Activated CD4-positive, alpha-beta T cell treated with anti-CD3 and anti-CD28 coated beads for 24 hours (primary cell): ENCODE results near the gene MYO10.

Experiments used
- DNase-seq, 2 donors: peaks; one replicate each; pipeline ENCODE4 v3.0.0-alpha.2; 2020; ENCODE audit warnings: low read depth in 2 of 2

MYO10 gene

DNA sequence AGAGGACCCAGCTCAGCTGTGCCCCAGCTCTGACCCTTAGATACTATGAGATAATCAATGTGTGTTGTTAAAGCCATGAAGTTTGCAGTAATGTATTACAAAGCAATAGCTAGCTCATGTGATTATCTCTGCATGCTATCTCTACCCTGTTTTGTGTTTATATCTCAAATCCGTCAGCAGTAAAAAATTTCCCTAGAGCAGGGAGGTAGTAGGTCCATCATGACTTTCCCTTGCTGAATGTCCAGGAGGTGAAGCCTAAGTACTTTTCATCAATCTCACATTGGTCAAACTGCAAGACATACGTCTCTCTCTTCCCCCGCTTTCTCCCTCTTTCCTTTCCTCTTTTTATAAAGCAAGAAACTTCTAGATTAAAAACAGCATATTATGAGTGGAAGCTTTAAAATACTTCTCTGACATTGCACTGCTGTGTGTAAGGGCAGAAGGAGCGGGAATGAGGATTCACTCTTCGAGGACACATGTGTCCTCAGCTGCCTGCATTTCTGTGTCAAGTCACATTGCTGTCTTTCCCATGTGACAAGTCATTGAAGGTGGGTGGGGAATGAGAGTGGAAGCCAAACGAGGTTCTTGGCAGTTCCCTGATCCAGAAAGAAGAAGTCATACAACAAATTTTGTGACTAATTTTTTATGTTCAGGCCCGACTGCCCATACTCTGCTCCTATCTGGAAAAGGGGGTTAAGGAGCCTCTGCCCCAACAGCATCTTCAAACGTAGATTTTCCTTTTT is 226.2 kb downstream of the MYO10 start:
- no peak for DNase-seq

DNA sequence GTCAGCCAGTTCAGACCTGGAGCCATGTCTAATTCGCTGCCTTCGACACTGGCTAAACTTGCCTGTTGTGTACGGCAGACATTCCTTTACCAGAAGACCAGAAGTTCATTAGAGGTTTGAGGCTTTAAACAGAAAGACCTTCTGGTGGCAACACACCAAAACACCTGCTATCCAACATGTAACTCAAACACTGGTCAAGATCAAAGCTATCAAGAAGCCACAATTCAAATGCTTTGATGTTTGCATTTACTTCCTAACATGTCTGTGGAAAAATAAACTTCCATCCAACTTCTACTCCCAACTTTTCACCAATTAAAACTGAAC is 228.3 kb downstream of the MYO10 start:
- no peak for DNase-seq

DNA sequence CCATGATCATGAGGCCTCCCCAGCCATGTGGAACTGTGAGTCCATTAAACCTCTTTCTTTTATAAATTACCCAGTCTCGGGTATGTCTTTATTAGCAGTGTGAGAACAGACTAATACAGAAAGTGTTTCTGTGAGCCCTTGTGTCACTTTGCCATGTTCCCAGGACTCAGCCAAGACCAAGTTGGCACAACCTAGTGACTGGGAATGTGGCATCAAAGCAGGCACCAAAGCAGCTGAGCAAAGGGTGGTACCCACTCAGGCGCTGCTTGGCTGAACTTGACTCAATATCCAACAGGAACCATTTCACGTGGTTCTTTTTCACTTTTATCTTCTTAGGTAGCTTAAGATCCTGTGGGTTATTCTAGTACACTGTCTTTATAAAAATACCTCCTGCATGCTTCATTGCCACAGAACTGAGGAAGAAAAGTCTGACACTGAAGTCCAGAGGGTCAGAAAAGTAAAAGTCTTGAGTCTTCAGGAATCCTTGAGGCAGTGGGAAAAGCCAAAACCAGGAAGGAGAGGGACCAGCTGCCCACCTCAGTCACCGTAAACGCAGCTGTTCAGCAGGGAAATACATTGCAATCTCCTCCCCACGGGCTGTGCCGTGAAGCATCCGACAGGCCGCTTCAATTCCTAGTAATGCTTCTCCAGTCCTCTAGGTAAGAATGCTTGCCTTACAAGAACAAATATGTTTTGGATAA is 228.8 kb downstream of the MYO10 start:
- DNase-seq: no peak

DNA sequence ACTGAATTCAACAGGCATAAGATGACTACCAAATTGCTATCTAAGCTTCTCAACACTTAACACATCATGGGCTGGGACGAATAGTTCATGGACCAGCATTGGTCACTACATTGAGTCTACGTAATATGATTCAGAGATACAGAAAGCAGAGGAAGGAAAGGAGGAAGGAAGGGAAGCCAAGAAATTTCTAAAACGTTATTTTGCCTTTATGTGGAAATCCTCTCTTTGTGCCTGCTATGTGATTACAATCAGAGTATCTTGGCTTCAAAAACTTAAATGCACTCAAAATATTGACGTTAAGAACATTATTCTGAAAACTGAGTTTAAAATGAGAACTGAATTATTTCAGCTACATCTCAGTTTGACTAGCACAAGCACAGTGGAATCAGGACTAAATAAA is 231.1 kb downstream of the MYO10 start:
- DNase-seq: no peak

DNA sequence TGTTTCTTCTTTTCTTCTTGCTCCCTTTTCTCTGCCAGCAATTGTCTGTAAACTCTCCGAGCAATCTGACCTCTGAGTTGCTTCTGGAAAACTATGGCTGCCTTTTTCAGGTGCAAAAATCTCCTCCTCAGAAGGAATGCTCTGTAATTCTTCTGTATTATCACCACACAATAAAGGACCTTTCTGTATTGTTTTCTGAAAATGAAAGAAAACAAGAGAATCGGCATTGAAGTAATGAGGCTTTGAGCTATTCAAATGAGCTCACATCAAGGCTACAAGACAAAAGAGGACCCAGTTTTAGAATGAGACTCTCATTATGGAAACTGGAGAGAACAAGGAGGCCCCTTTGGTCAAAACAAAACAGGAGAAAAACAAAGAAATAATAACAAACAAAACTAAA is 233.1 kb downstream of the MYO10 start:
- no peak for DNase-seq

DNA sequence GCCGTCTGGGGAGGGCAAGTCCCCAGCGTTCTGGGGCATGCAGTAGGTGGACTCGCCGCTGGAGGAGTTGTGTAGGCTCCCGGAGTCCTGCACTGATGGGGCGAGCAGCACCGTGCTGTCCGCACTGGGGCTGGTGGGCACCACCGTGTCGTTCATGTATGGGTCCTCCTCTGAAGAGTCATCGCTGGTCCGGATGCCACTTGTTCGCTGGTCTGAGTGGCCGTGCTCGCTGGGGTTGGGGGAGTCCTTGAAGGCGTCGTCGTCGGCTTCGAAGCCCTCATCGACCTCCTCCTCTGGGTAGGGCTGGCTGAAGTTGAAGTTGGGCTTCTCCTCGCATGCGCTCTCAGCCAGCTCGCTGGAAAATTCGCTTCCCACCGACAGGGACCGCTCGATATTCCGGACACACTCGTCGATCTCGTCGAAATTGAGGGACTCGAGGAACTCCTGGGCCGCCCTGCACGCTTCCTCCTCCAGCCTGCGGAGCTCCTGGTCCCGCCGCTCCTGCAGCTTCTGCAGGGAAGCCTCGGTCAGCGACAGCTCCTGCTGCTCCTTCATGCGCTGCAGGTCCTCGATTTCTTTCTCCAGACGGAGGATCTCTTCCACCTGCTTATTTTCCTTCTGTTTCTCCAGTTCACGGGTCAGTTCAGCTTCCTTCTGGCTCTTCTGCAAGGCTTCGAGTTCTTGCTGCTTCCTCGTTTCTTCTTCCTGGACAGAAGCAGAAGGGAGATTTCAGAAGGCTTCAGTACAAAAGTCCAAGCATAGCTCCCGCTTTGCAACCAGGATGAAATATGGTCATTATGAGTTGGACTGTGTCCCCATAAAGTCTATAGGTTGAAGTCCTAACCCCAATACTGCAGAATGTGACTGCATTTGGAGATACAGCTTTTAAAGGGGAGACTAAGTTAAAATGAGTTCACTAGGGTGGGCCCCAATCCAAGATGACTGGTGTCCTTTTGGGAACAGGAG is 234.7 kb downstream of the MYO10 start:
- no peak for DNase-seq

DNA sequence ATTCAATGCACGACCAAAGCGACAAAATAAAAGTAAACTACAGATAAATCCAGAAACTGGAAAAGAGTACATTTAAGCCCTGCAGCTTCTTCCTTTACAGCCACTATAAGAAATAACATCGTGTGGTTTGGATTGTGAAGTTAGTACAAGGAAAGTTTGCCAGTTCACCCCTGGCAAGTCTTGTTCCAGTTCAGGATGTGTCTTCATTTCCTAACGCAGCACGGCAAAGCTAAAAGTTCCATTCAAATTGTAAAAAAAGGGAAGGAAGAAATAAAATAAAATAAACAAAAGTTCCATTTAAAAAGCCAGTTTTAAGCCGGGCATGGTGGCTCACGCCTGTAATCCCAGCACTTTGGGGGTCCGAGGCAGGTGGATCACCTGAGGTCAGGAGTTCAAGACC is 236.0 kb downstream of the MYO10 start:
- no peak for DNase-seq

DNA sequence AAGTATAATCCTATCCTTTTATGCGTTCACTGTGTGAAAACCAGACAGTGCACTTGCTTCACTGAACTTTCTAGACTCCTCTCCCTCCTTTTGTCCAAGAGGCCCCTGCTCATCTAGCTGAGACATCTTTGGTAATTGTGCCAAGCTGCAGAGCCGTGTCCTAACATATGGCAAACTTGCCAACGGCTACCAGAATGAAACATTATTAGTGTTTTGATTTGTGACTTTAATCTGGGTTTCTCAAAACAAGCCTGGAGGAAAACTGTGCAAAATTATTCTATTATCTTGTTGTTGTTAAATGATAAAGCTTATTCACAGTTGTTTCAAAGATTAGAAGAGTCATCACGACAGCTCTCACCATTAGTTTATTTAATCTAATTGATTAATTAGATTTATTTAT is 240.3 kb downstream of the MYO10 start:
- no peak for DNase-seq

DNA sequence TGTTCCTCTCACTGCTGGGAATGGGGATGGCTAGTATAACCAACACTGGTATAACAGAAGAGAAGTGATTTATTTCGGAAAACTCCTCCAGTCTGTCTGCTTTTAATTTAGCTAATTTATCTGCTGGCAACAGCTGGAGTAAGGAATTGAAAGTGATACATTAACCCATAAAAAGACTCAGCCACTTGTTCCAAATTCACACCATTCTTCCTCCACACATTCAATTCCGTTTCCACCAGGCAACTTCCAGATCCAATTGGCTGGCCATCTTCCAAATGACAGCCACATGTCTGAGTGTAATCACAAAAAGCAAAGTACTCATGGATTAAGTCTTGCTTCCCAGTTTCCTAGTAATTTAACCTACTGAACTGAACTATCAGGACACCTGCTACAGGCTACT is 242.2 kb downstream of the MYO10 start:
- DNase-seq: no peak

DNA sequence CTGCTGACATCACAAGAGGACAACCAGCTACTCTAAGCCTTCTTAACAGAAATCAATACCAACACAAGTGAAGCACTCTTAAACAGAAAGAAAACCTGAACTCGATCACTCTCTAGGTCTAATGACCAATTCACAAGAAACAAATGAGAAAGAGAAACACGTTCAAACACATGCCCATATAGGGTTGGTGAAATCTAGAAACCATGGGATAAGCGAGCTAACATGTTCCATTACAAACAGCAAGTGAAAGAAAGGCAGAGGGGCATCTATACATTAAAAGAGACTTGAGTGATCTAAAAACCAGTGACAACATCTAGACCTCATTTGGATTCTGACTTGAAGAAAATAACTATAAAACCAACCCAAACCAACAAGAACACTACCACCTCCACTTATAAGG is 244.4 kb downstream of the MYO10 start:
- DNase-seq: no peak

DNA sequence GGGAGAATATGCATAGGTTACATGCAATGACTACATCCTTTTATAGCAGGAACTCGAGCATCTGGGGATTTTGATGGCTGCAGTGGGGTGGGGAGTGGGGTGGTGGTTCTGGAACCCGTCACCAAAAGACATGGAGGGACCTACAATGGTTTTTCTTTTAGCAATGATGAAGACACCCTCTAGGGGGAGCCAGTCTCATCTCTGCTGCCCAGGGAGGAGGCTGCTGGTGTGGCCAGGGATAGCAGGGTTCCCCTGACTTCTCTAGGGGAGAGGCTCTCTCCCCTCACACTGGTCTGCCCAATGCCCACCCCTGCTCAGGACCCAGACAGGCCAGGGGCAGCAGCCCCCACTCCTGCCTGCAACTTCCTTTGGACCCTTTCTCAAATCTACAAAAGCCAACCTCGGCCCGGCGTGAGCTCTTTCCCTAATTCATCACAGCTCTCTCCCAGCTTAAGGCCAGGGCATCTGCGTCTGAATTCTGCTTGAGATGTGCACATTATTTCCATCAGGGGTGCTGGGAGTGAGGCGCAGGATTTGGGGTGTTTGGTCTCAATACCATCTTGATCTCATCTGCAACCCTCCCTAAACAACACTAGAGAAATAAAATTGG is 245.7 kb downstream of the MYO10 start:
- DNase-seq: no peak

DNA sequence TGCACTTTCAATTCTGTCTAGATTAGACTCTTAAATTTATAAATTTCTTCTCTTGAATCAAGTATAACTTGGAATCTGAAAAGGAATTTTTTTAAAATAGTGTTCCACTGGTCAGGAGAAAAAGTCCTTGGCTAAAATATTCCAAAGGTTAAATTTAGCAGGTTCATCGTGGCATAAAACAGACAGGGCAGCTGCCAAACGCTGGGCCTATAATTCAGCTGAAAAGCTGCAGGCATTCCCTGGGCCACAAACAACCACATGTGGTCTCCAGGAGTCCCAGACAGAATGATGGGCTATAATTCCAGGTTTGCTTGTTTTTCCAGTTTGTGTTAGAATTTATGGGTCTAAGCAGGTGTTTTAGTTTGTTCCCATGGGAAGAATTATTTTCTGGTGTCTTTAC is 248.2 kb downstream of the MYO10 start:
- DNase-seq: no peak

DNA sequence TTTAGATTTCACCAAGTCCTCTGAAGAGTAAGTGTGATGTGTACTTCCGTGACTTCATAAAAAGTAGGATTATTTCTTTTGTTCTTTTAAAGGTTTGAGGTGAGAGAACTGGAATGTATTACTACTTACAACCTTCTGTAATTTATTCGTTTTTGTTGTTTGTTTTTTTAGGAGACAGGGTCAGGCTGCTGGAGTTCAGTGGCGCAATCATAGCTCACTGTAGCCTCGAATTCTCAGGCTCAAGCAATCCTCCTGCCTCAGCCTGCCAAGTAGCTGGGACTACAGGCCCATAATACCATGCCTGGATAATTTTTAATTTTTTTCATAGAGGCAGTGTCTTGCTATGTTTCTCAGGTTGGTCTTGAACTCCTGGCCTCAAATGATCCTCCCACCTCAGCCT is 251.0 kb downstream of the MYO10 start:
- no peak for DNase-seq

DNA sequence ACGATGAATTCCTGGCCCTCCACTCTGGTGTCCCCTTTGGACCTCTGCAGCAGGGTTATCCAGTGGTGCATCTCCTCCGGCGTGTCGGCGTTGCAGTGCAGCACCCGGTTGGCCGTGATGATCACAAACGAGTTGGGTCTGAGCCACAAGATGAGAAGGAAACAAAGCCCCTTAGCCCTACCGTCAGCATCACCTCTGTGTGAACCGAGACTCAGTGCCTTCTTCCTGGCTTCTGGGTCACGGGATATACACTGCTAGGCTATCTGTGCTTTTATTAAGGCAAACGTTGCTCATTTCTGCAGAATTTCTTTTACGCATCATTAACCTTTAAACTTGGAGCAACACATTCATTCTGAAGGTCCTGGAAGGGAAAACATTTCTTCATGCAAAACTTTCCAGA is 254.2 kb downstream of the MYO10 start:
- DNase-seq: no peak

DNA sequence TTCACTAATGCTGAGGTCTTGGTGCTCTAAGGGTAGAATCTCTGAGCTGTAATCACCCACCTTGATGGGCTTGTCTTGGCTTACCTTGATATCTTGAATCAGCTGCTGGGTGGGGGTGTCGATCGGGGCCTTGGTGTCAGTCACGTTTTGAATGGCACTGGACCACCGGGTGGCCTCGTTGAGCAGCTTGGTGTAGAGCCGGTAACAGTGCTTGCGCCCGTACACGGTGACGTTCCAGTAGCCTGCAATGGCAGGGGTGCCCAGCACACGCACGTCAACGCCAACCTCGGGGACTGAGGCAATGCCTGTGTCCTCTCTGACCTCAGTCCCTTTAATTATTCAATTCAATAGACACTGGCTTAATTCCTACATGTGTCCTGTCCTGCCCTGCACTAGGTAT is 256.2 kb downstream of the MYO10 start:
- no peak for DNase-seq

DNA sequence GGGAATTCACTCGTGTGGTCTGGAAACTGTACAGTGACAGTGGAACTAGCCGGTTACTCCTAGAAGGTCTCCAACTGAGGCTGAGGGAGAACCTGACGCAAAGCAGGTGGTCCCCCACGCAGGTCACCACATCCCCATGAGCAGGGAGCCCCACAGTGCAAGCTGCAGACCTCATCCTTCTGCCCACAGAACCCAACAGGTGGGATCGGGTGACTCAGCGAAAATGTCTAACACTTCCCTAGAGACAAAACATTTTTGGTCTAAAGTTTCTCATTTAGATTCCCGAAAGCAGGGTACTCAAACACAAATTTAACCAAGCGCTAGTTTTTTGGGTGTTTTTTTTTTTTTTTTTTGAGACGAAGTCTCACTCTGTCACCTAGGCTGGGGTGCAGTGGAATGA is 256.9 kb downstream of the MYO10 start:
- DNase-seq: no peak

DNA sequence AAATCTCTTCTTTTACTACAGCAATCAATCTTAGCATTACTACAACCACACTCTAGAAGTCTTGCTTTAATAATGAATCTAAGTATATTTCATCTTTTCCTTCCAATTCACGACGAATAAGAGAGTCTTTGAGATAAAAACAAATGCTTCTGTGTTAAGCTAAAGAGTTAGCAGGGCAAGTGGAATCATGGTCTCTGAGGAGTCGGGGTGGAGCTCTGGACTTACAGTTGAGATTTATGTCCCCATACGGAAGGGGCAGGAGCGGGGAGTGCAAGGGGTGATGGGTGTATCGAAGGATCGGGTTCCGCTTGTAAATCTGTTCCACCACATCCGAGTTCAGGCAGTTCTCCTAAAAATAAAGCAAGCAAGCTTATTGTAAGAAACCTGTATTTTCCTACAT is 260.3 kb downstream of the MYO10 start:
- DNase-seq: no peak

DNA sequence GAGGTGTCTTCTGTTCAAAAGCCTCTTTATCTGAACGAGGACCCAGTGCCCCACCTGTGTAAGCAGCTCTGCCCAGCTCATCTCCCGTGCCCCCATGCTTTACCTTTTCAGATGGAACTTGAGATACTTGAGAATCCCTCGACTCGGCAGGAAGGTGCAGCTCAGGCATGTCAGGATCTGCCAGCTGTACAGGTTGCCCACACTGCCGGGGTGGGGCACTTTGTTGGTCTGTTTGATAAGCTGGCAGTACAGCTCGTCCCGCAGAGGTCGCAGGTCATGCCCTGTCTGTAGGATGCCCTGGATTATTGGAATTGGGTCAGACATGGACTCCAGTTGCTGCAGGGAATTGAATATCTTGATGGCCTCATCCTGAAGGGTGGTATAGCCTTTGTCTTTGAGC is 261.3 kb downstream of the MYO10 start:
- DNase-seq: no peak

DNA sequence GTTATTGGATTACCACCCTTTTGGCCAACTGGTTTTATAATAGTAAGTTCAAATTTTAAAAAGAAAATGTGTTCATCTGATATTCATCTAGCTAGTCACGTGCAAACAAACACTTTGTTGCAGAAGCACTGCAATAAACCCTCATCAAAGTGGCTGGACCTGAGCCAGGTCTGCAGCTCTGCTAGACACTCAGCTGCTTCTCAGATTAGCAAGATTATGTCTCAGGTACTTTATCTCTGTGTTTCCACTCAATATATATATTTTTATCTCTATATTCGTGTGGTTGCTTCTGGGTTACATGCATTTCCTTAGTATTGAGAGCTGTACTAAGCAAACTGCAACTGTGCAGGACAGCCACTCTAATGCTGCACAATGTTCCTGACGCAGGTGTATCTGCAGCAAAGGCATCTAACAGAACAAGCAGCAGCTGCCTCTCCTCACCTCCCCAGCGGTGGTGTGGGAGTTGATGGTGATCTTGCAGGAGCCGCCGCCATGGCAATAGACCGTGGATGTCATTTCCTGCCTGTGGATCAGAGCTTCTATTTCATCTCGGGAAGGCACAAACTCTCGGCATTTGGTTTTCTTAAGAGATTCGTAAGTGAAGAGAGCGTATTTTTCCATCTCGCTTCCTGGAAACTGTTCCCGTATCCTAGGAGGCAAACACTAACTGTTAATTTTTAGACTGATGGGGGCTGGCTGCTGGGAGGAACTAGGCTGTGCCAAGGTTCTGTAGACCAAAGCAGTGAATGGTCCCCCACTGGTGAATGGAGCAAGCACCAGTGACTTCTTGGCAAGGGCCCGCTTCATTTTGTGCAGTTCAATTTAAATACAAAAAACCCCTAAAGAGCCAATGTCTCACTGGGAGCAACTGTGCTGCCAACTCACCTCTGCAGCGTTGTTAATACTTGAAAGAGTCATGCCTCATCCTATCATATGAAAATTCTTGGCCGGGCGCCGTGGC is 262.6 kb downstream of the MYO10 start:
- no peak for DNase-seq

DNA sequence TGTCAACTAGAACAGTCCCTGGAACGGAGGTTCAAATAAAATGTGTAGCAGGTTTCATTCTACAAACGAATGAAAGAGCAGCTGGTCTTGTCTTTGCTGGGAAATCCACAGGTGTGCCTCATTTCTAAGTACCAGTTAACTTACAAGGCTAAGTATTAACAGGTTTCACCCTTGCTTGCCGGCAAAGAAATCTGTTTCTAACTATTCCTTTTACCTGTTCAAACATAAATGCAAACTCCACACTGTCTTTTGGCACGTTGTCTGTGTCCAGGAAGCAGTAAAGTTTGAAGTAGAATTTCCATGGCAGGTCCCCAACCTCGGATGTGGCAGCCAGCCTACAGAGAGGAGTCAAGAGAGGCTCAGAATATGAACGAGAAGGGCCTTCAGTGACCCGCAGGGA is 264.9 kb downstream of the MYO10 start:
- DNase-seq: no peak

DNA sequence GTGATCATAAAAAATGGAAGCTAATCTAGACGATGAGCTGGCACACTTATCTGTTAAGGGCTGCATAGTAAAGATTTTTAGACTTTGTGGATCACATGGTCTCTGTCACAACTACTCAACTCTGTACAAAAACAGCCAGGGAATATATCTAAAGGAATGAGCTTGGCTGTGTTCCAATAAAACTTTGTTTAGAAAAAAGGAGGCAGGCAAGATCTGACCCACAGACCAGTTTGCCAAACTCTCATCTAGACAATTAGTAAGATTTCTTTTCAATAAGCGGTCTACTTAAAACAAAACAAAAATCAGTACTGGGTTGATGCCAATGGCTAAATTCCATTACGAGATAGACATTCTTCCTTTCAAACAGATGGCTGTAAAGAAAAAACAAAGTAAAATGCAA is 266.3 kb downstream of the MYO10 start:
- DNase-seq: no peak
